ENCODE results near the gene LIME1. TPM values are rescaled to one million over a fixed set of nuclear protein-coding genes. Genes with fewer than 3 reads are reported as not detected.

Gene LIME1
- total and polyA plus RNA-seq, 9 of the 15 experiments (the other 6 are each of a cell fraction or from before 2014, with no cell fraction given): 0.11 to 17.1 (median 2.8) TPM; not detected in 2

DNA sequence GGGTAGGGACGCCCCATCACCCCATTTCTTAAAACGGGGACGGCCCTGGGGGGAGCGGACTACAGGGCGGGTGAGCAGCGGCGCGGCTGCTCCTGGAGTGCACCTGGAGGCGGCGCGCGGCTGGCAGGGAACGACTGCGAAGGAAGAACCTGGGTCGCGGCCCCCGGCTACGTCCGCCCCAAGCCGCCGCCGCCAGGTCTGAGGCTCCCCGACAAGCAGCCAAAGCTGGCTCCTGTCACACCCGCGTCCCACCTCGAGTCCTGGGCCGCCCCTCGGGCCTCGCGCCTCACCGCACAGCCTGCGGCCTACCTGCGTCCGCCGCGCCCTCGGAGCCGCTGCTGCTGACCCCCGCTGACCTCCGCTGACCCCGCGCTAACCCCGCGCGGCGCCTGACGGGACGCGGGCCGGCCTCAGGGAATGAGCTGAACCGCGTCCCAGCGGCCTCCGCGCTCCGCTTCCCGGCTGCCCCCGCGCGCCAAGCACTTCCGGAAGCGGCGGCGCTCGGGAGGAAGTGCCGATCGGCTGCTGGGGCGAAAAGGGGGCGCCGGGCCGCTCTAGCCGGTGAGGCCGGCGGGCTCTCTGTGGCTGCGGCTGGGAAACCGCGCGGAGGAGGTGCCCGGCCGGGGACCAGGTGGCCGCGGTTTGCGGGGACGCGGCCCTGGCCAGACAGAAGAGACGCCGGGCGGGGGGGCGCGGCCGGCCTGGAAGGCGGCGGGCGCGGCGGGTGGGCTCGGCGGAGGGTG lies 28.7 kb upstream of the LIME1 start, which contains the start of the genes ARFRP1 and ZGPAT (continued):
- TF ChIP-seq, protein P1, sequence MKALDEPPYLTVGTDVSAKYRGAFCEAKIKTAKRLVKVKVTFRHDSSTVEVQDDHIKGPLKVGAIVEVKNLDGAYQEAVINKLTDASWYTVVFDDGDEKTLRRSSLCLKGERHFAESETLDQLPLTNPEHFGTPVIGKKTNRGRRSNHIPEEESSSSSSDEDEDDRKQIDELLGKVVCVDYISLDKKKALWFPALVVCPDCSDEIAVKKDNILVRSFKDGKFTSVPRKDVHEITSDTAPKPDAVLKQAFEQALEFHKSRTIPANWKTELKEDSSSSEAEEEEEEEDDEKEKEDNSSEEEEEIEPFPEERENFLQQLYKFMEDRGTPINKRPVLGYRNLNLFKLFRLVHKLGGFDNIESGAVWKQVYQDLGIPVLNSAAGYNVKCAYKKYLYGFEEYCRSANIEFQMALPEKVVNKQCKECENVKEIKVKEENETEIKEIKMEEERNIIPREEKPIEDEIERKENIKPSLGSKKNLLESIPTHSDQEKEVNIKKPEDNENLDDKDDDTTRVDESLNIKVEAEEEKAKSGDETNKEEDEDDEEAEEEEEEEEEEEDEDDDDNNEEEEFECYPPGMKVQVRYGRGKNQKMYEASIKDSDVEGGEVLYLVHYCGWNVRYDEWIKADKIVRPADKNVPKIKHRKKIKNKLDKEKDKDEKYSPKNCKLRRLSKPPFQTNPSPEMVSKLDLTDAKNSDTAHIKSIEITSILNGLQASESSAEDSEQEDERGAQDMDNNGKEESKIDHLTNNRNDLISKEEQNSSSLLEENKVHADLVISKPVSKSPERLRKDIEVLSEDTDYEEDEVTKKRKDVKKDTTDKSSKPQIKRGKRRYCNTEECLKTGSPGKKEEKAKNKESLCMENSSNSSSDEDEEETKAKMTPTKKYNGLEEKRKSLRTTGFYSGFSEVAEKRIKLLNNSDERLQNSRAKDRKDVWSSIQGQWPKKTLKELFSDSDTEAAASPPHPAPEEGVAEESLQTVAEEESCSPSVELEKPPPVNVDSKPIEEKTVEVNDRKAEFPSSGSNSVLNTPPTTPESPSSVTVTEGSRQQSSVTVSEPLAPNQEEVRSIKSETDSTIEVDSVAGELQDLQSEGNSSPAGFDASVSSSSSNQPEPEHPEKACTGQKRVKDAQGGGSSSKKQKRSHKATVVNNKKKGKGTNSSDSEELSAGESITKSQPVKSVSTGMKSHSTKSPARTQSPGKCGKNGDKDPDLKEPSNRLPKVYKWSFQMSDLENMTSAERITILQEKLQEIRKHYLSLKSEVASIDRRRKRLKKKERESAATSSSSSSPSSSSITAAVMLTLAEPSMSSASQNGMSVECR (CRISPR knock-in tag; IDR thresholded peaks at IDR 0.05): peak; percentile 91; the same call in 1 of the 2 replicates
- TF ChIP-seq ELF1 (tag; IDR thresholded peaks at IDR 0.05) (peak; percentile 96), JUND (IDR thresholded peaks at IDR 0.05; ENCODE audit: borderline replicate concordance, low read depth, low read length) (peak; percentile 52; the same call in 1 of the 2 replicates), JUND (tag; IDR thresholded peaks at IDR 0.05; ENCODE audit: borderline replicate concordance, low read depth, low read length) (peak; percentile 15; the same call in 1 of the 3 replicates), SLC30A9 (CRISPR knock-in tag; IDR thresholded peaks at IDR 0.05) (no peak), NR3C1 (CRISPR knock-in tag; IDR thresholded peaks at IDR 0.05) (peak; percentile 77; the same call in 1 of the 2 replicates), ZNF77 (CRISPR knock-in tag; IDR thresholded peaks at IDR 0.05) (no peak), ZFP30 (CRISPR knock-in tag; IDR thresholded peaks at IDR 0.05; ENCODE audit: borderline replicate concordance) (no peak), ASH1L (IDR thresholded peaks at IDR 0.05; ENCODE audit: borderline replicate concordance, low read depth, partially characterized antibody) (no peak), GATAD2A (IDR thresholded peaks at IDR 0.05) (no peak), CBX2 (IDR thresholded peaks at IDR 0.05; ENCODE audit: insufficient read depth, low read length, poor library complexity, severe bottlenecking) (no peak), RBM25 (IDR thresholded peaks at IDR 0.05; ENCODE audit: low read depth, low read length, severe bottlenecking) (no peak), DNMT1 (IDR thresholded peaks at IDR 0.05) (no peak), CBFA2T2 (conservative IDR thresholded peaks at IDR 0.05) (no peak)
- TF ChIP-seq, protein P2, sequence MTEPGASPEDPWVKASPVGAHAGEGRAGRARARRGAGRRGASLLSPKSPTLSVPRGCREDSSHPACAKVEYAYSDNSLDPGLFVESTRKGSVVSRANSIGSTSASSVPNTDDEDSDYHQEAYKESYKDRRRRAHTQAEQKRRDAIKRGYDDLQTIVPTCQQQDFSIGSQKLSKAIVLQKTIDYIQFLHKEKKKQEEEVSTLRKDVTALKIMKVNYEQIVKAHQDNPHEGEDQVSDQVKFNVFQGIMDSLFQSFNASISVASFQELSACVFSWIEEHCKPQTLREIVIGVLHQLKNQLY (CRISPR knock-in tag; conservative IDR thresholded peaks at IDR 0.05): no peak; a peak in 1 of 4 replicates
- TF ChIP-seq, protein P3, sequence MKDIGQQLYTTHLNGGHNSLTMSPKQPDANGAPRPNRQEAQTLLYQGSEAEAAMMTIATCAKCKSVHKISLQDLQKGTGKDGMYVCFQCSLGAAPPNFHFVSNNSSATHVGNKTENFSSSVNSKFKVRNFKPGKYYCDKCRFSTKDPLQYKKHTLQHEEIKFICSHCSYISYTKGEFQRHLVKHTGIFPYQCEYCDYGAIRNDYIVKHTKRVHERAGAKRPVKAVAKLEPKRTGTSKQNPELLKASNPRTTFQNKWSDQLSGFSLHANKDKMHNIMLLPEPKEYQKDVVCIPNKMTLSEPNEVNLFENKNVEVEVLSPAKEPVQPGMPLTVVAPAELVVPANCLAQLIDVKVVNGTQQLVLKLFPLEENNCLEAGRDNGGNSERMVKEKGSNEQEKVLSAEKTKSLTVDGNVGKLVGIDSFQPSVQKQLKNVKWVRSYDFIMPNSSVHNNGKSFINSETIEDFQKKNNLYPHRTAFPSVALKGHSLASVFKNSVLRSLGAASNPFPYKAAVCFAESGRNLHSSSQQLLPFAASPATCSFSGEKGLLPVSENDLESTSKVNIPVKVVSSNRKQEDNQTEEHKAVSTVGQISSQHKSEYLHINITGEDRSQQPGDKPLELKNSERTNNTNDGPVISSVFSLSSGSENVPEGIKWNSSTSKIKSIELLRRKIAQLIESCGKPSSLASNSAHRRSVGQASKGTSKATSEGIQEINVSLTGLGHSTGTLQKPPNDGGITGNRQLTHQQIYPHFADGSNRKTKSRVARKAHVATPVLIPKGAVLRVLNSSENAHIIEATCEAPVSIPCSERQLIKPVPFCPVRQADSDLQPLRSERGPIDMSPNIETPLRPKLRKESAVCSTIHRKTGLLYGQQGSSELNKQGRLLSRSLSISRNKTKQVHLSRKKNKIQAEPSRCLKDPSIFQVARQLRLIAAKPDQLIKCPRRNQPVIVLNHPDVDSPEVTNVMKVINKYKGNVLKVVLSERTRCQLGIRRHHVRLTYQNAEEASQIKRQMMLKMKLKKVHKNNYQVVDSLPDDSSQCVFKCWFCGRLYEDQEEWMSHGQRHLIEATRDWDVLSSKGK (CRISPR knock-in tag; IDR thresholded peaks at IDR 0.05): no peak
